ENCODE data around the gene FAM162A.

The FAM162A gene

DNA sequence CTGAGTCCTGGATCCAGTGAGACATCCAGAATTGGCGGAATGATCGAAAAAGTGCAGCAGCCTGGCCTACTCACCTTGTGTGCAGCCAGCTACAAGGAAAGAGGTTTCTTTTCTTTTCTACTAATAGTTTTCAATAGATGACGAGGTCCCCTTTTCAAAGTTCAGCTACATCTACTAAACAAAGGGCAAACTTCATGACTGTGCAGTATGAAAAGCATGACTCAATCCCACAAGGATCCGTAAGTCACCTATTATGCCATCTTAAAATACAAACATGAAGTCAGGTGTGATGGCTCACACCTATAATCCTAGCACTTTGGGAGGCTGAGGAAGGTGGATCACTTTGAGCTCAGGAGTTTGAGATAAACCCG lies 17.6 kb upstream of the FAM162A start:
- Histone ChIP-seq H3K36me3 (replicated peaks in 1 of 2; ENCODE audit: control insufficient read depth in 2 of 2, insufficient read depth in 2 of 2, low read length in 2 of 2) (peaks cover 16 to 99% of the 10 kb centered on the region in 2 donors), H2BK120ac (ENCODE audit: low read depth, low read length) (no peak overlapping the region), H3K4me3 (ENCODE audit: low read length in 2 of 2) (no peak overlapping the region), H2BK5ac (ENCODE audit: low read length) (no peak overlapping the region), H3K9ac (ENCODE audit: low read depth, low read length, poor library complexity) (no peak overlapping the region), H3K23ac (ENCODE audit: low read depth, low read length, poor library complexity) (no peak overlapping the region), H3K27ac (replicated peaks; ENCODE audit: low read length) (no peak overlapping the region), H2AK5ac (ENCODE audit: low read depth, low read length) (no peak overlapping the region), H3K27me3 (ENCODE audit: control insufficient read depth in 3 of 3, insufficient read depth in 3 of 3, low read depth in 1 of 3, low read length in 3 of 3) (no peaks in the 10 kb centered on the region), H3K14ac (ENCODE audit: low read length) (no peak overlapping the region), H3K9me3 (replicated peaks in 1 of 2; ENCODE audit: control insufficient read depth in 2 of 2, insufficient read depth in 1 of 2, low read depth in 1 of 2, low read length in 2 of 2) (no peaks in the 10 kb centered on the region), H3K18ac (ENCODE audit: low read length) (no peak overlapping the region), H3K4me1 (ENCODE audit: control insufficient read depth in 2 of 2, insufficient read depth in 1 of 2, low read depth in 1 of 2, low read length in 2 of 2) (no peaks in the 10 kb centered on the region), H4K8ac (ENCODE audit: low read depth, low read length) (no peak overlapping the region), H3K4me2 (ENCODE audit: insufficient read depth, low read length, poor library complexity, severe bottlenecking) (no peak overlapping the region), H3K4ac (ENCODE audit: low read length) (no peak overlapping the region), H2BK15ac (ENCODE audit: low read length) (no peak overlapping the region), H3K79me1 (ENCODE audit: low read depth, low read length) (no peaks in the 10 kb centered on the region), H2AFZ (ENCODE audit: low read length) (no peak overlapping the region), H2BK12ac (ENCODE audit: low read length) (no peak overlapping the region), H4K91ac (ENCODE audit: low read depth, low read length, poor library complexity) (no peak overlapping the region)
- DNase-seq (ENCODE audit: low spot score), result no peak
- WGBS, 2 donors (ENCODE audit: extremely low coverage in 2 of 2, insufficient read length in 2 of 2, insufficient replicate concordance in 1 of 2), result no CpG with 5 or more reads among the region's 5 CpGs

DNA sequence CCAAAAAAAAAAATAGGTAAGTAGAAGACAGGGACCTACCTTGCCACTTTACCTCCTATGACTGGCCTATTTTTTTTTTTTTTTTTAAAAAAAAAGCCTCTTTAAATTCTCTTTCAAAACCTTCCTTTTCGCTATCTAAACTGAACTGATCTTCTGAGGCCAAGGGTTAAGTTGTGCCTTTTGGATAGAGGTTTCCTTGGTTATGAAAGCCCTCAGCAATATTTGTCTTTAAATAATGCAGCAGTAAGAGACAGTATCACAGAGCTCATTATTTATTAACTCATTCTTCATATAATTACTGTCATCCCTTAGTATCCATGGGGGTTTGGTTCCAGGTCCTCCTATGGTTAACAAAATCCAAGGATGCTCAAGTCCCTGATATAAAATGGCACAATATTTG lies 9.9 kb upstream of the FAM162A start:
- Histone ChIP-seq H3K14ac (ENCODE audit: low read length) (no peak overlapping the region), H3K36me3 (replicated peaks in 1 of 2; ENCODE audit: control insufficient read depth in 2 of 2, insufficient read depth in 2 of 2, low read length in 2 of 2) (peaks cover 2 to 53% of the 10 kb centered on the region in 2 donors), H3K4me2 (ENCODE audit: insufficient read depth, low read length, poor library complexity, severe bottlenecking) (no peak overlapping the region), H2AK5ac (ENCODE audit: low read depth, low read length) (no peak overlapping the region), H3K4me3 (ENCODE audit: low read length in 2 of 2) (no peak overlapping the region), H2BK5ac (ENCODE audit: low read length) (no peak overlapping the region), H3K4me1 (ENCODE audit: control insufficient read depth in 2 of 2, insufficient read depth in 1 of 2, low read depth in 1 of 2, low read length in 2 of 2) (no peaks in the 10 kb centered on the region), H4K8ac (ENCODE audit: low read depth, low read length) (no peak overlapping the region), H2AFZ (ENCODE audit: low read length) (no peak overlapping the region), H3K4ac (ENCODE audit: low read length) (no peak overlapping the region), H3K79me1 (ENCODE audit: low read depth, low read length) (peaks cover 2% of the 10 kb centered on the region), H3K23ac (ENCODE audit: low read depth, low read length, poor library complexity) (no peak overlapping the region), H3K27me3 (ENCODE audit: control insufficient read depth in 3 of 3, insufficient read depth in 3 of 3, low read depth in 1 of 3, low read length in 3 of 3) (no peaks in the 10 kb centered on the region), H3K9me3 (replicated peaks in 1 of 2; ENCODE audit: control insufficient read depth in 2 of 2, insufficient read depth in 1 of 2, low read depth in 1 of 2, low read length in 2 of 2) (no peaks in the 10 kb centered on the region), H3K18ac (ENCODE audit: low read length) (no peak overlapping the region), H2BK12ac (ENCODE audit: low read length) (no peak overlapping the region), H4K91ac (ENCODE audit: low read depth, low read length, poor library complexity) (no peak overlapping the region), H3K9ac (ENCODE audit: low read depth, low read length, poor library complexity) (no peak overlapping the region), H2BK15ac (ENCODE audit: low read length) (no peak overlapping the region), H2BK120ac (ENCODE audit: low read depth, low read length) (no peak overlapping the region), H3K27ac (replicated peaks; ENCODE audit: low read length) (no peak overlapping the region)
- WGBS, 2 donors (ENCODE audit: extremely low coverage in 2 of 2, insufficient read length in 2 of 2, insufficient replicate concordance in 1 of 2), result no CpG with 5 or more reads among the region's 1 CpG
- DNase-seq (ENCODE audit: low spot score), result no peak

DNA sequence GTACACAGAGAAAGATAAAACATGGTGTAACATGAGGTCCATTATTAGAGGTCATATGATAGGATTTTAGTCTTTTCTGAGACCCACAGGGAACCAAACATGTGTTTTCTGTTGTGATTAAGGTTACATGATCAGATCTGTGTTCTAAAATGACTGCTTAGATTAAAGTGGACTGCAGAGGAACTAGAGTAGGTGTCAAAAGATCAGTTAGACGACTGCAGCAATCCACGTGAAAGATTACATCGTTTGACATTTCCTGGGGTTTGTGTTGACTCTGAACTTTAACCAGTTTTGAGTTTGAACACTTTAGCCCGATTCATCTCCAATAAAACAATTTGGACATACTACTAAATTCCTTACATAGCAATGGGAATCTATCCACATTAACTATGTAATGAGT lies 6.0 kb upstream of the FAM162A start:
- H3K18ac ChIP-seq (ENCODE audit: low read length), result no peak overlapping the region
- H3K4me3 ChIP-seq (ENCODE audit: low read length in 2 of 2), result no peak overlapping the region

DNA sequence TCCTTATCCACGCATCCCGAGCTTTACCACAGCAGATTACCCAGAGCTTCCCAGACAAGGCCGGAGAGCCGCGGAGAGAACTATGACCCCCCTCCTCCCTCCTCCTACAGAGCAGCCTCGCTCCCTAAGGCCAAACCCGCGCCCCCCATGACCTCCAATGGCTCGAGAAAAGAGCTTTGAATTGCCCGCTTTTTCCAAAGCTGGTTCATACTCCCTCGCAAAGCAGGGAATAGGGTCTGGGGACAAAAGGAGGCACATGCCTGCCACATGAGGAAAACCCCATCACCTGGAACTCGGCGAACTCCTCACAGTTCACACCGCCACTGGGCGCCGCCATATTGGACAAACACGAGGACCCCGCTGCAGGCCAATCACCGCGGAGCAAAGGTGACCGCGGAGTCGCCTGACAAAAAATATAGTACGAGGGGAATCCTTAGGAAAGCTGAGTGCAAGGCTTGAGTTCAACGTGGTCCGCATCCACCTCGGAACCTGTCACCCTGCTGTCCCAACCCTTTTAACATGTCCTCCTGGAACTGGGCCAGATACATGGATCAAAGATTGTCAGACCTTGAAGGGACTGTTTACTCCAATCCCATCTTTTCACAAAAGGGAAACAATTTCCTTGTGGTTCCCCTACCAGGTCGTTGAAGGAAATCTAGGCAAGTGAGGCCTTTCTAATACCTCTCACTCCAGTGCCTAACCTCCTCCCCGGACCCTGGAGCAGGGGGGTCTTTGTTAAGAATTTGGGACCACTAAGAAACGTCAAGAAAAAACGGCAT lies 905 bp upstream of the FAM162A start, which contains the start of gene MIX23:
MIX23 (minus strand) TSS at position 344 of the 779 bp plus-strand sequence; CDS start at position 337, 7 bp downstream.
- peak within 1 kb of the TSS; percentile 86 for H3K18ac ChIP-seq (ENCODE audit: low read length)
- H4K8ac ChIP-seq (ENCODE audit: low read depth, low read length), result no peak within 1 kb of the TSS
- H3K4me1 ChIP-seq (ENCODE audit: control insufficient read depth in 2 of 2, insufficient read depth in 1 of 2, low read depth in 1 of 2, low read length in 2 of 2), result peaks cover 3 to 6% of the 10 kb centered on the region in 2 donors
- DNase-seq (ENCODE audit: low spot score), result peak; percentile 80
- peaks cover 0 to 17% of the 10 kb centered on the region in 2 donors for H3K36me3 ChIP-seq (replicated peaks in 1 of 2; ENCODE audit: control insufficient read depth in 2 of 2, insufficient read depth in 2 of 2, low read length in 2 of 2)
- no peak within 1 kb of the TSS for H3K14ac ChIP-seq (ENCODE audit: low read length)
- peak within 1 kb of the TSS; percentile 80 to 87 for H3K4me3 ChIP-seq (ENCODE audit: low read length in 2 of 2)
- H2BK5ac ChIP-seq (ENCODE audit: low read length), result peak within 1 kb of the TSS; percentile 59
- H2AFZ ChIP-seq (ENCODE audit: low read length), result peak within 1 kb of the TSS; percentile 98
- H4K91ac ChIP-seq (ENCODE audit: low read depth, low read length, poor library complexity), result no peak within 1 kb of the TSS
- no peaks in the 10 kb centered on the region for H3K79me1 ChIP-seq (ENCODE audit: low read depth, low read length)
- WGBS, 2 donors (ENCODE audit: extremely low coverage in 2 of 2, insufficient read length in 2 of 2, insufficient replicate concordance in 1 of 2), result no CpG with 5 or more reads among the region's 31 CpGs
- H3K4ac ChIP-seq (ENCODE audit: low read length), result no peak within 1 kb of the TSS
- H2BK12ac ChIP-seq (ENCODE audit: low read length), result no peak within 1 kb of the TSS
- no peak within 1 kb of the TSS for H2BK15ac ChIP-seq (ENCODE audit: low read length)
- H2AK5ac ChIP-seq (ENCODE audit: low read depth, low read length), result no peak within 1 kb of the TSS
- H3K9ac ChIP-seq (ENCODE audit: low read depth, low read length, poor library complexity), result peak within 1 kb of the TSS; percentile 83
- H3K4me2 ChIP-seq (ENCODE audit: insufficient read depth, low read length, poor library complexity, severe bottlenecking), result peak within 1 kb of the TSS; percentile 79
- H3K27me3 ChIP-seq (ENCODE audit: control insufficient read depth in 3 of 3, insufficient read depth in 3 of 3, low read depth in 1 of 3, low read length in 3 of 3), result peaks cover 0 to 2% (median 0%) of the 10 kb centered on the region in 3 experiments
- H3K9me3 ChIP-seq (replicated peaks in 1 of 2; ENCODE audit: control insufficient read depth in 2 of 2, insufficient read depth in 1 of 2, low read depth in 1 of 2, low read length in 2 of 2), result no peaks in the 10 kb centered on the region
- H3K27ac ChIP-seq (replicated peaks; ENCODE audit: low read length), result peak within 1 kb of the TSS; percentile 57
- H3K23ac ChIP-seq (ENCODE audit: low read depth, low read length, poor library complexity), result peak within 1 kb of the TSS; percentile 99
- H2BK120ac ChIP-seq (ENCODE audit: low read depth, low read length), result no peak within 1 kb of the TSS

More for the DNA sequence above, 6.0 kb upstream of the FAM162A start:
- Histone ChIP-seq H4K91ac (ENCODE audit: low read depth, low read length, poor library complexity) (no peak overlapping the region), H2BK120ac (ENCODE audit: low read depth, low read length) (no peak overlapping the region), H3K27me3 (ENCODE audit: control insufficient read depth in 3 of 3, insufficient read depth in 3 of 3, low read depth in 1 of 3, low read length in 3 of 3) (no peaks in the 10 kb centered on the region), H2BK12ac (ENCODE audit: low read length) (no peak overlapping the region), H2AK5ac (ENCODE audit: low read depth, low read length) (no peak overlapping the region), H3K9ac (ENCODE audit: low read depth, low read length, poor library complexity) (no peak overlapping the region), H3K14ac (ENCODE audit: low read length) (no peak overlapping the region), H4K8ac (ENCODE audit: low read depth, low read length) (no peak overlapping the region), H3K36me3 (replicated peaks in 1 of 2; ENCODE audit: control insufficient read depth in 2 of 2, insufficient read depth in 2 of 2, low read length in 2 of 2) (peaks cover 0 to 34% of the 10 kb centered on the region in 2 donors), H2BK5ac (ENCODE audit: low read length) (no peak overlapping the region), H3K4me1 (ENCODE audit: control insufficient read depth in 2 of 2, insufficient read depth in 1 of 2, low read depth in 1 of 2, low read length in 2 of 2) (peaks cover 0 to 3% of the 10 kb centered on the region in 2 donors), H3K4ac (ENCODE audit: low read length) (no peak overlapping the region), H2BK15ac (ENCODE audit: low read length) (no peak overlapping the region), H2AFZ (ENCODE audit: low read length) (no peak overlapping the region), H3K9me3 (replicated peaks in 1 of 2; ENCODE audit: control insufficient read depth in 2 of 2, insufficient read depth in 1 of 2, low read depth in 1 of 2, low read length in 2 of 2) (no peaks in the 10 kb centered on the region), H3K27ac (replicated peaks; ENCODE audit: low read length) (no peak overlapping the region), H3K79me1 (ENCODE audit: low read depth, low read length) (no peaks in the 10 kb centered on the region), H3K4me2 (ENCODE audit: insufficient read depth, low read length, poor library complexity, severe bottlenecking) (no peak overlapping the region), H3K23ac (ENCODE audit: low read depth, low read length, poor library complexity) (no peak overlapping the region)
- WGBS, 2 donors (ENCODE audit: extremely low coverage in 2 of 2, insufficient read length in 2 of 2, insufficient replicate concordance in 1 of 2), result no CpG with 5 or more reads among the region's 4 CpGs
- DNase-seq (ENCODE audit: low spot score), result no peak

All from neuronal stem cell (in vitro differentiated cells).